CD8-positive, alpha-beta memory T cell (primary cell): ENCODE results near the gene IL3. TPM values are rescaled to one million over a fixed set of nuclear protein-coding genes. Genes with fewer than 3 reads are reported as not detected.
A peak's percentile ranks its signal among the peaks of the same experiment; 100 is the strongest.

ENCODE experiments used
- CTCF ChIA-PET: fragments of 350-600 bp; sonication (Branson Sonifier 250); formaldehyde crosslinking; loops from one replicate; lab custom pipeline; 2021; ENCODE audit warnings: antibody characterized with exemption; lab: Charles Lee
- POLR2A ChIA-PET: fragments of 350-600 bp; sonication (Branson Sonifier 250); formaldehyde crosslinking; loops from one replicate; lab custom pipeline; 2021; ENCODE audit warnings: antibody characterized with exemption; lab: Charles Lee
- DNase-seq, 5 donors: peaks; one replicate each; pipeline versions ENCODE4 v3.0.0 to v3.0.0-alpha.2; 2020 to 2022; ENCODE audit warnings: mixed read lengths in 1 of 5
- H3K27ac ChIP-seq: one replicate; pipeline ENCODE4 v1.7.0; 2013; ENCODE audit warnings: low read depth, mild to moderate bottlenecking, low read length, moderate library complexity
- H3K27me3 ChIP-seq: 2 replicates; pipeline ENCODE4 v1.7.0; 2013; ENCODE audit warnings: low read length, mild to moderate bottlenecking; ENCODE audit not compliant: insufficient read depth, poor library complexity, severe bottlenecking
- H3K36me3 ChIP-seq: 2 replicates; pipeline ENCODE4 v1.7.0; 2013; ENCODE audit warnings: mild to moderate bottlenecking, low read length, moderate library complexity; ENCODE audit not compliant: insufficient read depth
- H3K4me1 ChIP-seq: 2 replicates; pipeline ENCODE4 v1.7.0; 2013; ENCODE audit warnings: mild to moderate bottlenecking, low read length, moderate library complexity; ENCODE audit not compliant: insufficient read depth
- H3K4me3 ChIP-seq: 2 replicates; pipeline ENCODE4 v1.7.0; 2013; ENCODE audit warnings: mild to moderate bottlenecking, low read length
- H3K9me3 ChIP-seq: 2 replicates; pipeline ENCODE4 v1.7.0; 2013; ENCODE audit warnings: mild to moderate bottlenecking, low read length
- H3K27ac Mint-ChIP-seq, 8 donors: one replicate each; pipeline ENCODE4 v1.8.0; 2020 to 2021; ENCODE audit warnings: mixed read lengths in 8 of 8, mild to moderate bottlenecking in 6 of 8, inconsistent platforms in 3 of 8, moderate library complexity in 3 of 8
- H3K27me3 Mint-ChIP-seq, 2 donors: one replicate each; pipeline ENCODE4 v1.8.0; 2020 to 2021; ENCODE audit warnings: mixed read lengths in 2 of 2, mild to moderate bottlenecking in 1 of 2, moderate library complexity in 1 of 2
- H3K36me3 Mint-ChIP-seq, 3 donors: one replicate each; pipeline ENCODE4 v1.8.0; 2020 to 2021; ENCODE audit warnings: mixed read lengths in 3 of 3, inconsistent platforms in 1 of 3, mild to moderate bottlenecking in 1 of 3
- H3K4me1 Mint-ChIP-seq, 3 donors: one replicate each; pipeline ENCODE4 v1.8.0; 2020 to 2021; ENCODE audit warnings: mixed read lengths in 3 of 3, inconsistent platforms in 1 of 3, mild to moderate bottlenecking in 1 of 3
- H3K4me3 Mint-ChIP-seq, 7 donors: one replicate each; pipeline ENCODE4 v1.8.0; 2020 to 2021; ENCODE audit warnings: mixed read lengths in 7 of 7, mild to moderate bottlenecking in 6 of 7, moderate library complexity in 4 of 7, inconsistent platforms in 2 of 7
- H3K9me3 Mint-ChIP-seq, 5 donors: one replicate each; pipeline ENCODE4 v1.8.0; 2020 to 2022; ENCODE audit warnings: mixed read lengths in 5 of 5, mild to moderate bottlenecking in 3 of 5, moderate library complexity in 2 of 5, inconsistent platforms in 1 of 5
- polyA plus RNA-seq: library from polyadenylated mRNA; unstranded; fragments of 300-500 nt; fragmentation: Illumina TruSeq; gene quantifications from one replicate; pipeline ENCODE4 v1.2.3, GENCODE V29; 2021
- total RNA-seq, 2 experiments: library from RNA; stranded (reverse); gene quantifications; one replicate each; pipeline ENCODE4 v1.2.3, GENCODE V29; 2021

Gene IL3
- total and polyA plus RNA-seq, 3 experiments from 2014 or later = 69.7 to 71.9 TPM; not detected in 1

DNA sequence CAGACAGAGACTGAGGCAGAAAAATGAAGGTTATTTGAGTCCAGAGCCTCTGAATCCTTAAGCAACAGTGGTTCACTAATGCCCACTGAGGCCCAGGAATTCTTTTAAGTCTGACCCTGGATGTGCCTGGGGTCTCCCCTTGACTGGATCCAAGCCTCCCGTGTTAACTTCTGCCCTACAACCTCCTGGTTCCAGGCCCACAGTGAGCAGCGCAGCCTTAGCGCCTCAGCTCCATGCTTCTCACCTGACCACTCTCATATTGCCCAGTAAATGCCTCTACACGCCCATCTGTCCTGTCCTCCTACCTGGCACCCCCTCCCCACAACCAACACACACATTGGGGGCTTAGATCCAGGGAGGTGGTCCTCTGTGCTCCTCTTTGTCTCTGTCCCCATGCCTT lies 6.4 kb downstream of the IL3 start:
- Histone ChIP-seq H3K9me3 (no peaks in the 10 kb centered on the region), H3K27ac (no peak overlapping the region), H3K4me3 (no peak overlapping the region), H3K4me1 (peaks cover 7% of the 10 kb centered on the region), H3K36me3 (no peaks in the 10 kb centered on the region), H3K27me3 (no peaks in the 10 kb centered on the region)
- H3K4me1 Mint-ChIP-seq = peaks cover 18 to 47% (median 24%) of the 10 kb centered on the region in 3 donors
- ChIA-PET POLR2A (no interaction called here), CTCF (interaction anchor here (1.3 to 3.8 kb wide), 3 partner anchors 36 to 114 kb away, joined by 5 to 20 read pairs (median 7); no protein-coding TSS in a partner anchor)
- H3K36me3 Mint-ChIP-seq = no peaks in the 10 kb centered on the region
- no peaks in the 10 kb centered on the region for H3K27me3 Mint-ChIP-seq
- H3K9me3 Mint-ChIP-seq = no peaks in the 10 kb centered on the region
- peak overlapping the region in 2 of 8 donors; percentile 39 to 75 for H3K27ac Mint-ChIP-seq
- no peak overlapping the region for H3K4me3 Mint-ChIP-seq
- no peak for DNase-seq

GRCh38 chr5:132067451-132067850 lies 7.0 kb downstream of the IL3 start:
- H3K9me3 ChIP-seq = no peaks in the 10 kb centered on the region
- H3K36me3 Mint-ChIP-seq = no peaks in the 10 kb centered on the region
- ChIA-PET POLR2A (no interaction called here), CTCF (interaction anchor here (1.1 to 3.8 kb wide), 4 partner anchors 35 to 478 kb away, joined by 5 to 20 read pairs (median 6); no protein-coding TSS in a partner anchor)
- no peaks in the 10 kb centered on the region for H3K36me3 ChIP-seq
- H3K27me3 ChIP-seq = no peaks in the 10 kb centered on the region
- H3K4me3 ChIP-seq = no peak overlapping the region
- H3K4me1 Mint-ChIP-seq = peaks cover 18 to 49% (median 24%) of the 10 kb centered on the region in 3 donors
- no peaks in the 10 kb centered on the region for H3K9me3 Mint-ChIP-seq
- peaks cover 7% of the 10 kb centered on the region for H3K4me1 ChIP-seq
- no peaks in the 10 kb centered on the region for H3K27me3 Mint-ChIP-seq
- no peak overlapping the region for H3K27ac ChIP-seq
- H3K4me3 Mint-ChIP-seq = no peak overlapping the region
- peak overlapping the region in 2 of 8 donors; percentile 5 to 75 for H3K27ac Mint-ChIP-seq
- no peak for DNase-seq

DNA sequence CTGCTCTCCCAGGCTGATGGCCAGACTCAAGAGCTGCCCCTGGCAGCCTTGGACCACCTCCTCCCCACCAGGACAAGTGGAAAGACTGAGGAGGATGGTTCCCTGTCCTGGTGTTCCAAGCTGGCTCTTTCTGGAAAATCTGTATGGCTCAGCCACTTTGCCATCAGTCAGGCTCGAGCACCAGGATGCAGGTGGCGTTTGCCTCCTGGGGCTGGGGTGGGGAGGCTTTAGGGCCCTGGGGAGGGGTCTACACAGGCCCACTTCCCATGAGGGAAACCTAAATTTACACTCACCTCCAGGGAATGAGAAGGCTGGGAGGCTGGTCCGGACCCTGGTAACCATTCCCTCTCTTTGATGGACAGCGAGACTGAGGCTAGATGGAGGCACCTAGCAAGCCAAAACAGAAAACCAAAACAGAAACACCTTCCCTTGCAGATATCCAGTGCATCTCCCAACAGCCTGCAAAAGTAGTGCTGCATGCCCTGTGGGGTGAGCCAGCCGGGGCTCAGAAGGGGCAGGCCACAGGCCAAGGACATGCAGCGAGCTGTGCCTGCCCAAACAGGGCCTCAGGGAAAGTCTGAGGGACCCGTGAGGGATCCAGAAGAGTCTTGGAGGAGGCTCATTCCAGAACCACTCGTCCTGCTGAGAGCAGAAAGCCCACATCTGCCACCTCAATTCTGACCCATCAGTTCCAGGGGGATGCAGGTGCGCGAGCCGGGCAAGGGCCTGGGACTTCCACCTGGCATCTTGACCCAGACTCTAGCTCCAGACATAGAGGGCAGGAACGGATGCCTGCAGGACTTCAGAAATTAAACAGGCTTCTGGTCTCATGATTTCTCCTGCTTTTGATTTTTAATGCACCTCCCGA lies 7.7 kb downstream of the IL3 start:
- peaks cover 17 to 54% (median 26%) of the 10 kb centered on the region in 3 donors for H3K4me1 Mint-ChIP-seq
- no peak overlapping the region for H3K4me3 Mint-ChIP-seq
- DNase-seq = no peak
- no peaks in the 10 kb centered on the region for H3K27me3 Mint-ChIP-seq
- Histone ChIP-seq H3K4me3 (no peak overlapping the region), H3K36me3 (no peaks in the 10 kb centered on the region), H3K4me1 (peaks cover 7% of the 10 kb centered on the region), H3K27me3 (no peaks in the 10 kb centered on the region), H3K27ac (no peak overlapping the region), H3K9me3 (no peaks in the 10 kb centered on the region)
- H3K9me3 Mint-ChIP-seq = no peaks in the 10 kb centered on the region
- peak overlapping the region in 2 of 8 donors; percentile 11 to 43 for H3K27ac Mint-ChIP-seq
- H3K36me3 Mint-ChIP-seq = no peaks in the 10 kb centered on the region
- ChIA-PET CTCF (interaction anchor here (1.1 to 3.8 kb wide), 3 partner anchors 34 to 479 kb away, joined by 5 to 20 read pairs (median 7); no protein-coding TSS in a partner anchor), POLR2A (no interaction called here)

DNA sequence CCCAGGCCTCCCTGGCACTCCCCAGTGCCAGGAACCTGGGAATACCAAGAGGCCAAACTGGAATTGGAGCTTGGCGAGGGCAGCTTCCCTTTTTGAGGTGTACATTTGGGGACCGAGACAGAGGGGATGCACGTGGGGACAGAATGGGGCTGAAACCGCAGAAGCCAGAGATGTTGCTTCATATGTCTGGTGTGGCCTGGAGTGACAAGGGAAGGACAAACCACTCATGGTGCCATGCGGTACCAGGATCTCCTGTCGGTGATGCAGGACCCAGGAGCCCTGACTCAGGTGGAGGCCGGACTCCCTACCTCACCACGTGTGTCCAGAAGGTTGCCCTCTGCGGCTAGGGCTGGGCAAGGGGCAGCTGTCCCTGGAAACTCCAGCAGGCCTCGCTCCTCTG lies 9.1 kb downstream of the IL3 start:
- ChIA-PET CTCF (interaction anchor here (0.9 kb wide), 1 partner anchor 64 kb away, joined by 3 read pairs; no protein-coding TSS in a partner anchor), POLR2A (no interaction called here)
- Histone ChIP-seq H3K27ac (no peak overlapping the region), H3K36me3 (no peaks in the 10 kb centered on the region), H3K4me1 (peaks cover 7% of the 10 kb centered on the region), H3K27me3 (no peaks in the 10 kb centered on the region), H3K9me3 (no peaks in the 10 kb centered on the region), H3K4me3 (no peak overlapping the region)
- H3K36me3 Mint-ChIP-seq = no peaks in the 10 kb centered on the region
- no peak for DNase-seq
- H3K4me3 Mint-ChIP-seq = no peak overlapping the region
- H3K4me1 Mint-ChIP-seq = peaks cover 12 to 56% (median 27%) of the 10 kb centered on the region in 3 donors
- H3K27ac Mint-ChIP-seq = peak overlapping the region in 2 of 8 donors; percentile 52 to 58
- H3K9me3 Mint-ChIP-seq = no peaks in the 10 kb centered on the region
- no peaks in the 10 kb centered on the region for H3K27me3 Mint-ChIP-seq

GRCh38 chr5:132069994-132070393 lies 9.5 kb downstream of the IL3 start:
- Histone ChIP-seq H3K9me3 (no peaks in the 10 kb centered on the region), H3K36me3 (no peaks in the 10 kb centered on the region), H3K27ac (no peak overlapping the region), H3K27me3 (no peaks in the 10 kb centered on the region), H3K4me1 (peaks cover 7% of the 10 kb centered on the region), H3K4me3 (no peak overlapping the region)
- Mint-ChIP-seq H3K4me3 (no peak overlapping the region), H3K36me3 (no peaks in the 10 kb centered on the region), H3K27ac (no peak overlapping the region), H3K4me1 (peaks cover 11 to 56% (median 28%) of the 10 kb centered on the region in 3 donors), H3K9me3 (no peaks in the 10 kb centered on the region), H3K27me3 (no peaks in the 10 kb centered on the region)
- no peak for DNase-seq
- ChIA-PET CTCF (interaction anchor here (0.9 kb wide), 1 partner anchor 64 kb away, joined by 3 read pairs; no protein-coding TSS in a partner anchor), POLR2A (no interaction called here)

- no peaks in the 10 kb centered on the region for H3K36me3 Mint-ChIP-seq
- H3K4me3 Mint-ChIP-seq = peak overlapping the region in 1 of 7 donors; percentile 51
- no peaks in the 10 kb centered on the region for H3K27me3 ChIP-seq
- H3K36me3 ChIP-seq = no peaks in the 10 kb centered on the region
- DNase-seq = no peak
- H3K27me3 Mint-ChIP-seq = no peaks in the 10 kb centered on the region
- peaks cover 12 to 57% (median 29%) of the 10 kb centered on the region in 3 donors for H3K4me1 Mint-ChIP-seq
- peak overlapping the region in 5 of 8 donors; percentile 2 to 79 (median 27) for H3K27ac Mint-ChIP-seq
- H3K4me3 ChIP-seq = no peak overlapping the region
- CTCF ChIA-PET = no interaction called here
- peak overlapping the region; percentile 27 for H3K27ac ChIP-seq
- H3K4me1 ChIP-seq = peaks cover 11% of the 10 kb centered on the region
- H3K9me3 ChIP-seq = no peaks in the 10 kb centered on the region
- H3K9me3 Mint-ChIP-seq = no peaks in the 10 kb centered on the region
- POLR2A ChIA-PET = interaction anchor here (0.8 kb wide), 1 partner anchor 355 kb away, joined by 3 read pairs; no protein-coding TSS in a partner anchor
These were observed 10.2 kb downstream of the IL3 start for GRCh38 chr5:132070460-132071337.

- Histone ChIP-seq H3K9me3 (no peaks in the 10 kb centered on the region), H3K4me3 (no peak overlapping the region), H3K27me3 (no peaks in the 10 kb centered on the region), H3K36me3 (no peaks in the 10 kb centered on the region), H3K4me1 (peaks cover 12% of the 10 kb centered on the region), H3K27ac (no peak overlapping the region)
- no peaks in the 10 kb centered on the region for H3K9me3 Mint-ChIP-seq
- ChIA-PET CTCF (no interaction called here), POLR2A (interaction anchor here (0.8 kb wide), 1 partner anchor 355 kb away, joined by 3 read pairs; no protein-coding TSS in a partner anchor)
- DNase-seq = no peak
- no peaks in the 10 kb centered on the region for H3K27me3 Mint-ChIP-seq
- H3K27ac Mint-ChIP-seq = peak overlapping the region in 2 of 8 donors; percentile 40 to 59
- peaks cover 13 to 63% (median 28%) of the 10 kb centered on the region in 3 donors for H3K4me1 Mint-ChIP-seq
- no peak overlapping the region for H3K4me3 Mint-ChIP-seq
- H3K36me3 Mint-ChIP-seq = no peaks in the 10 kb centered on the region
These were observed 10.9 kb downstream of the IL3 start for GRCh38 chr5:132071338-132071707.
